ENCODE results near the gene RASGRP1.

The RASGRP1 gene

GRCh38 chr15:38512901-38513300 lies 51.7 kb downstream of the RASGRP1 start:
- Histone ChIP-seq H3K79me2 (ENCODE audit: control insufficient read depth, insufficient read depth, low read length, poor library complexity) (no peaks in the 10 kb centered on the region), H2AFZ (ENCODE audit: insufficient read depth, low read length, poor library complexity) (no peak overlapping the region), H3K4me3 (ENCODE audit: low read depth, low read length) (no peak overlapping the region), H4K91ac (ENCODE audit: low read depth, low read length) (no peak overlapping the region), H3K27ac (ENCODE audit: low read depth, low read length) (no peak overlapping the region), H4K8ac (ENCODE audit: low read depth, low read length) (no peak overlapping the region), H3K23ac (ENCODE audit: low read length) (no peak overlapping the region), H3K4me1 (ENCODE audit: control insufficient read depth in 1 of 2, insufficient read depth in 2 of 2, low read length in 2 of 2) (peaks cover 2 to 13% of the 10 kb centered on the region in 2 experiments), H3K9ac (ENCODE audit: low read length) (no peak overlapping the region), H2BK120ac (ENCODE audit: insufficient read depth, low read length, poor library complexity) (no peak overlapping the region), H3K36me3 (ENCODE audit: control insufficient read depth in 1 of 2, insufficient read depth in 2 of 2, low read length in 2 of 2) (peaks cover 8 to 34% of the 10 kb centered on the region in 2 experiments), H3K14ac (ENCODE audit: low read length) (no peak overlapping the region), H2BK12ac (ENCODE audit: low read length) (no peak overlapping the region), H3K18ac (ENCODE audit: low read length) (no peak overlapping the region), H3K9me3 (ENCODE audit: insufficient read depth, low read depth, low read length) (no peaks in the 10 kb centered on the region), H3K79me1 (ENCODE audit: low read length) (no peaks in the 10 kb centered on the region), H2BK5ac (ENCODE audit: low read depth, low read length, poor library complexity) (no peak overlapping the region), H3K4ac (ENCODE audit: low read depth, low read length) (no peak overlapping the region), H3K27me3 (ENCODE audit: insufficient read depth, low read length) (no peaks in the 10 kb centered on the region), H4K12ac (ENCODE audit: low read depth, low read length) (no peak overlapping the region), H3K4me2 (ENCODE audit: low read length) (no peak overlapping the region), H2AK5ac (ENCODE audit: low read length) (no peak overlapping the region)
- no CpG with 5 or more reads among the region's 1 CpG for WGBS (ENCODE audit: extremely low coverage, insufficient coverage, insufficient read length)
- DNase-seq: no peak

DNA sequence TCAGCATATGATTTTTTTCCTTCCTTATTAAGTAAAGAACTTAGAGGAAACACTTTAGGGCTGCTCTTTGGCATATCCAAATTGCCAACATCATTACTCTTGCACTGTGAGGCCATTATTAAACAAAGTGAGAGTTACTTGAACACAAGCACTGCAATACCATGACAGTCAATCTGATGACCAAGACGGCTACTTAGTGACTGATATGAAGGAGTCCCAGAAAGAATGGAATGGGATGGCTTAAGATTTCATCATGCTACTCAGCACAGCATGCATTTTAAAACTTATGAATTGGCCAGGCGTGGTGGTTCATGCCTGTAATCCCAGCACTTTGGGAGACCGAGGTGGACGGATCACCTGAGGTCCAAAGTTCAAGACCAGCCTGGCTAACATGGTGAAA lies 55.5 kb downstream of the RASGRP1 start:
- no peaks in the 10 kb centered on the region for H3K9me3 ChIP-seq (ENCODE audit: insufficient read depth, low read depth, low read length)

DNA sequence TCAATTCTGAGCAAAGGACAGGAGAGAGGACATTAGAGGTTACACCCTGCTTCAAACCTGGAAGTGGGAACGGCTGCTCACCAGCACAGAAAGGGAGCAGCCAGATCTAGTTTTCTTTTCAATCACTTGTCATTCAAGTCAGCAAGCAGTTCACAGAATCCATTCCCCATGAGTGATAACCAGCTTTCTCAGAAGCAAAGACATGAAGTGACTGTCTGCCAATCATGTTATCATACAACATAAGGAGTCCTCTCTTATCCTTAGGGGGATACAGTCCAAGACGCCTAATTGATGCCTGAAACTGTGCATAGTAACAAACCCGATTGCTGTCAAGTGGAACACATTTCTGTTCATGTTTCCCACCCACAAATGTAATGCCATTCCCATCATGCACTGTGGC lies 56.0 kb downstream of the RASGRP1 start:
- Histone ChIP-seq H3K4me1 (ENCODE audit: control insufficient read depth in 1 of 2, insufficient read depth in 2 of 2, low read length in 2 of 2) (no peaks in the 10 kb centered on the region), H3K27ac (ENCODE audit: low read depth, low read length) (no peak overlapping the region), H3K79me1 (ENCODE audit: low read length) (no peaks in the 10 kb centered on the region), H3K4me3 (ENCODE audit: low read depth, low read length) (no peak overlapping the region), H3K4me2 (ENCODE audit: low read length) (no peak overlapping the region), H4K91ac (ENCODE audit: low read depth, low read length) (no peak overlapping the region), H2BK5ac (ENCODE audit: low read depth, low read length, poor library complexity) (no peak overlapping the region), H3K9ac (ENCODE audit: low read length) (no peak overlapping the region), H3K36me3 (ENCODE audit: control insufficient read depth in 1 of 2, insufficient read depth in 2 of 2, low read length in 2 of 2) (peaks cover 15 to 39% of the 10 kb centered on the region in 2 experiments), H3K79me2 (ENCODE audit: control insufficient read depth, insufficient read depth, low read length, poor library complexity) (no peaks in the 10 kb centered on the region), H3K14ac (ENCODE audit: low read length) (no peak overlapping the region), H2BK120ac (ENCODE audit: insufficient read depth, low read length, poor library complexity) (no peak overlapping the region), H3K27me3 (ENCODE audit: insufficient read depth, low read length) (no peaks in the 10 kb centered on the region), H3K18ac (ENCODE audit: low read length) (no peak overlapping the region), H2BK12ac (ENCODE audit: low read length) (no peak overlapping the region), H4K8ac (ENCODE audit: low read depth, low read length) (no peak overlapping the region), H4K12ac (ENCODE audit: low read depth, low read length) (no peak overlapping the region), H2AK5ac (ENCODE audit: low read length) (no peak overlapping the region), H3K9me3 (ENCODE audit: insufficient read depth, low read depth, low read length) (no peaks in the 10 kb centered on the region), H3K4ac (ENCODE audit: low read depth, low read length) (no peak overlapping the region), H2AFZ (ENCODE audit: insufficient read depth, low read length, poor library complexity) (no peak overlapping the region), H3K23ac (ENCODE audit: low read length) (no peak overlapping the region)
- WGBS (ENCODE audit: extremely low coverage, insufficient coverage, insufficient read length): no CpG with 5 or more reads among the region's 3 CpGs
- DNase-seq: no peak

More for the DNA sequence above, 55.5 kb downstream of the RASGRP1 start:
- H3K4me2 ChIP-seq (ENCODE audit: low read length): no peak overlapping the region
- H3K4ac ChIP-seq (ENCODE audit: low read depth, low read length): no peak overlapping the region
- peak; percentile 15 to 62 for DNase-seq
- H3K79me2 ChIP-seq (ENCODE audit: control insufficient read depth, insufficient read depth, low read length, poor library complexity): no peaks in the 10 kb centered on the region
- no peak overlapping the region for H2AFZ ChIP-seq (ENCODE audit: insufficient read depth, low read length, poor library complexity)
- H3K18ac ChIP-seq (ENCODE audit: low read length): no peak overlapping the region
- no CpG with 5 or more reads among the region's 4 CpGs for WGBS (ENCODE audit: extremely low coverage, insufficient coverage, insufficient read length)
- H3K4me3 ChIP-seq (ENCODE audit: low read depth, low read length): no peak overlapping the region
- no peak overlapping the region for H3K23ac ChIP-seq (ENCODE audit: low read length)
- H3K27me3 ChIP-seq (ENCODE audit: insufficient read depth, low read length): no peaks in the 10 kb centered on the region
- H3K4me1 ChIP-seq (ENCODE audit: control insufficient read depth in 1 of 2, insufficient read depth in 2 of 2, low read length in 2 of 2): no peaks in the 10 kb centered on the region
- H3K9ac ChIP-seq (ENCODE audit: low read length): no peak overlapping the region
- no peak overlapping the region for H4K12ac ChIP-seq (ENCODE audit: low read depth, low read length)
- no peak overlapping the region for H2BK12ac ChIP-seq (ENCODE audit: low read length)
- no peak overlapping the region for H3K27ac ChIP-seq (ENCODE audit: low read depth, low read length)
- no peak overlapping the region for H4K8ac ChIP-seq (ENCODE audit: low read depth, low read length)
- no peak overlapping the region for H3K14ac ChIP-seq (ENCODE audit: low read length)
- H4K91ac ChIP-seq (ENCODE audit: low read depth, low read length): no peak overlapping the region
- peaks cover 15 to 42% of the 10 kb centered on the region in 2 experiments for H3K36me3 ChIP-seq (ENCODE audit: control insufficient read depth in 1 of 2, insufficient read depth in 2 of 2, low read length in 2 of 2)
- H2BK120ac ChIP-seq (ENCODE audit: insufficient read depth, low read length, poor library complexity): no peak overlapping the region
- H2BK5ac ChIP-seq (ENCODE audit: low read depth, low read length, poor library complexity): no peak overlapping the region
- no peak overlapping the region for H2AK5ac ChIP-seq (ENCODE audit: low read length)
- no peaks in the 10 kb centered on the region for H3K79me1 ChIP-seq (ENCODE audit: low read length)

GRCh38 chr15:38507570-38507969 lies 57.0 kb downstream of the RASGRP1 start:
- Histone ChIP-seq H3K9me3 (ENCODE audit: insufficient read depth, low read depth, low read length) (no peaks in the 10 kb centered on the region), H2BK5ac (ENCODE audit: low read depth, low read length, poor library complexity) (no peak overlapping the region), H4K8ac (ENCODE audit: low read depth, low read length) (no peak overlapping the region), H4K91ac (ENCODE audit: low read depth, low read length) (no peak overlapping the region), H3K4me1 (ENCODE audit: control insufficient read depth in 1 of 2, insufficient read depth in 2 of 2, low read length in 2 of 2) (no peaks in the 10 kb centered on the region), H3K4me2 (ENCODE audit: low read length) (no peak overlapping the region), H2AK5ac (ENCODE audit: low read length) (no peak overlapping the region), H3K14ac (ENCODE audit: low read length) (no peak overlapping the region), H3K36me3 (ENCODE audit: control insufficient read depth in 1 of 2, insufficient read depth in 2 of 2, low read length in 2 of 2) (peaks cover 11 to 39% of the 10 kb centered on the region in 2 experiments), H3K4ac (ENCODE audit: low read depth, low read length) (no peak overlapping the region), H3K9ac (ENCODE audit: low read length) (no peak overlapping the region), H4K12ac (ENCODE audit: low read depth, low read length) (no peak overlapping the region), H3K79me1 (ENCODE audit: low read length) (no peaks in the 10 kb centered on the region), H2BK120ac (ENCODE audit: insufficient read depth, low read length, poor library complexity) (no peak overlapping the region), H3K4me3 (ENCODE audit: low read depth, low read length) (no peak overlapping the region), H2BK12ac (ENCODE audit: low read length) (no peak overlapping the region), H3K23ac (ENCODE audit: low read length) (no peak overlapping the region), H3K79me2 (ENCODE audit: control insufficient read depth, insufficient read depth, low read length, poor library complexity) (no peaks in the 10 kb centered on the region), H3K27me3 (ENCODE audit: insufficient read depth, low read length) (no peaks in the 10 kb centered on the region), H2AFZ (ENCODE audit: insufficient read depth, low read length, poor library complexity) (no peak overlapping the region), H3K18ac (ENCODE audit: low read length) (no peak overlapping the region), H3K27ac (ENCODE audit: low read depth, low read length) (no peak overlapping the region)
- WGBS (ENCODE audit: extremely low coverage, insufficient coverage, insufficient read length): no CpG with 5 or more reads among the region's 7 CpGs
- DNase-seq: no peak
